Ovary (tissue), 9 donors: Measurements from ENCODE around the gene RPS6KB2. TPM values are rescaled to one million over a fixed set of nuclear protein-coding genes. Genes with fewer than 3 reads are reported as not detected.

Source experiments
- DNase-seq, 5 donors: peaks; one replicate each; pipeline ENCODE4 v3.0.0-alpha.2; 2019 to 2020
- H3K27ac ChIP-seq, 2 donors: fragments of 200-600 bp; one replicate each; pipeline versions ENCODE4 v1.5.1 to v1.8.0; 2019 to 2022
- H3K27me3 ChIP-seq: fragments of 200-600 bp; one replicate; pipeline ENCODE4 v1.8.0; 2022
- H3K36me3 ChIP-seq: fragments of 200-600 bp; sonication (generic); one replicate; pipeline ENCODE4 v1.5.1; 2019
- H3K4me1 ChIP-seq: one replicate; pipeline ENCODE4 v1.8.1; 2013; ENCODE audit warnings: mild to moderate bottlenecking, moderate library complexity; ENCODE audit not compliant: insufficient read depth
- H3K4me3 ChIP-seq: fragments of 200-600 bp; sonication (generic); one replicate; pipeline ENCODE4 v1.5.1; 2017
- H3K9me3 ChIP-seq, 2 donors: fragments of 200-600 bp in 1 of 2; sonication (generic) in 1 of 2; one replicate each; pipeline versions ENCODE4 v1.5.1 to v1.8.1; 2013 to 2019; ENCODE audit warnings: mild to moderate bottlenecking in 1 of 2, moderate library complexity in 1 of 2
- CTCF ChIP-seq, 3 donors: fragments of 450-650 bp in 2 of 3; fragments of 200-600 bp in 1 of 3; IDR thresholded peaks; one replicate each; pipeline versions ENCODE4 v1.5.1 to v1.8.0; 2016 to 2022; ENCODE audit warnings: antibody characterized with exemption in 3 of 3, mild to moderate bottlenecking in 1 of 3
- EP300 ChIP-seq: sonication (generic); formaldehyde crosslinking; IDR thresholded peaks from one replicate; pipeline ENCODE4 v1.6.1; 2017; ENCODE audit warnings: antibody characterized with exemption
- POLR2A ChIP-seq: fragments of 450-650 bp; IDR thresholded peaks from one replicate; pipeline ENCODE4 v1.6.1; 2017; ENCODE audit warnings: antibody characterized with exemption, mild to moderate bottlenecking, moderate library complexity
- WGBS, 3 donors: extraction: QIAGEN DNeasy Blood & Tissue Kit in 1 of 3; methylation state at CpG; one replicate each; pipeline versions ENCODE4 v1.1.5 to v1.1.7; 2013 to 2017; 5-methylcytosine and 5-hydroxymethylcytosine counted together
- intact Hi-C, 4 donors: fragments of 100-400 bp; cut with DNase I; formaldehyde crosslinking; loops; one replicate each; pipeline versions ENCODE4 v1.11.0 to v1.15.1; 2022 to 2023
- polyA plus RNA-seq, 2 donors: library from polyadenylated mRNA; stranded (reverse); fragments of 200-250 nt in 1 of 2; fragments of 350-450 nt in 1 of 2; fragmentation: Illumina TruSeq in 1 of 2; extraction: RNeasy Lipid Tissue Mini Kit (QIAGEN cat#74804) in 1 of 2; gene quantifications; one replicate each; pipeline ENCODE4 v1.2.3, GENCODE V29; 2013 to 2014
- total RNA-seq, 7 donors: library from RNA; depleted of rRNA in 2 of 7; stranded (reverse); fragments of >200 nt in 2 of 7; fragmentation: NEBNext Ultra II Directional in 3 of 7; extraction: Animal tissue kit (Norgen Biotek cat#: 25700) in 3 of 7; gene quantifications; one replicate each; pipeline versions ENCODE4 v1.1.0 to v1.2.4, GENCODE V29; 2016 to 2023
- donor health status: DM: no; HTN: no; CAD: no; lungs with moderate emphysema.
- donor health status: DM: no; HTN: no; CAD: no.
- donor health status: Bipolar disorder and iron deficiency.
- donor health status: DM: yes; HTN: yes; CAD: no.
- donor health status: DM: no; HTN: no; CAD: no.
- donor health status: DM: yes; HTN: yes; CAD: no.

Gene RPS6KB2
- total and polyA plus RNA-seq, 9 donors, result 10.4 to 38.6 (median 33.1) TPM

- peaks cover 4% of the 10 kb centered on the region for H3K4me1 ChIP-seq
- peak in 2 of 5 donors; percentile 14 to 32 for DNase-seq
- intact Hi-C loops, result loop anchor here in 1 of 4 donors (10.0 kb wide), 1 partner anchor 64 kb away; the partner anchor contains the start of genes CDK2AP2 and PITPNM1
- no peaks in the 10 kb centered on the region for H3K36me3 ChIP-seq
- no peak for TF ChIP-seq POLR2A
- no peak for TF ChIP-seq EP300
- no peak for TF ChIP-seq CTCF (IDR thresholded peaks at IDR 0.05)
- no peak overlapping the region for H3K27ac ChIP-seq
- no peaks in the 10 kb centered on the region for H3K9me3 ChIP-seq
- H3K27me3 ChIP-seq, result no peaks in the 10 kb centered on the region
- no peak overlapping the region for H3K4me3 ChIP-seq
- WGBS, 3 donors, result 65 to 69% (median 69%) methylated on average over 17 of the region's 17 CpGs
These were observed 12.2 kb downstream of the RPS6KB2 start for GRCh38 chr11:67440229-67441097.

- Histone ChIP-seq H3K27ac (no peak overlapping the region), H3K27me3 (no peaks in the 10 kb centered on the region), H3K9me3 (no peaks in the 10 kb centered on the region), H3K4me3 (no peak overlapping the region), H3K36me3 (no peaks in the 10 kb centered on the region), H3K4me1 (peaks cover 4% of the 10 kb centered on the region)
- intact Hi-C loops, result loop anchor here in 1 of 4 donors (10.0 kb wide), 1 partner anchor 64 kb away; the partner anchor contains the start of genes CDK2AP2 and PITPNM1
- 78 to 83% (median 82%) methylated on average over 21 of the region's 21 CpGs for WGBS, 3 donors
- TF ChIP-seq CTCF (IDR thresholded peaks at IDR 0.05), result no peak
- no peak for TF ChIP-seq EP300
- no peak for TF ChIP-seq POLR2A
- peak in 2 of 5 donors; percentile 34 to 36 for DNase-seq
These were observed 12.8 kb downstream of the RPS6KB2 start for GRCh38 chr11:67441098-67441563.

- TF ChIP-seq EP300 (no peak), POLR2A (no peak), CTCF (IDR thresholded peaks at IDR 0.05) (no peak)
- Histone ChIP-seq H3K36me3 (no peaks in the 10 kb centered on the region), H3K27ac (peak overlapping the region in 1 of 2 donors; percentile 94), H3K27me3 (no peaks in the 10 kb centered on the region), H3K4me3 (no peak overlapping the region), H3K4me1 (peaks cover 4% of the 10 kb centered on the region), H3K9me3 (no peaks in the 10 kb centered on the region)
- intact Hi-C loops, result loop anchor here in 1 of 4 donors (10.0 kb wide), 1 partner anchor 63 kb away; the partner anchor contains the start of genes CDK2AP2 and PITPNM1
- DNase-seq, result peak in 1 of 5 donors; percentile 45
- whole genome bisulfite sequencing, 3 donors, result 80 to 83% (median 83%) methylated on average over 27 to 28 of the region's 28 CpGs
These were observed 13.5 kb downstream of the RPS6KB2 start for GRCh38 chr11:67441731-67442351.
